Dedifferentiated amniotic fluid mesenchymal stem cell (primary cell): ENCODE data around the gene KMT2C.
"Not testable (repeated sequence)": the region's sequence is repeated elsewhere in the genome, so short reads cannot be mapped to it uniquely, and the experiment has no call there.

Experiments
- DNase-seq: peaks from one replicate; pipeline ENCODE4 v3.0.0-alpha.2; 2016; ENCODE audit errors: extremely low spot score

KMT2C gene

GRCh38 chr7:152307902-152308301, 127.9 kb downstream of the KMT2C start:
- no peak for DNase-seq

GRCh38 chr7:152299542-152300143, 136.2 kb downstream of the KMT2C start:
- not testable (repeated sequence) for DNase-seq

- DNase-seq: no peak
Observed at GRCh38 chr7:152292897-152293296, 142.9 kb downstream of the KMT2C start.

- not testable (repeated sequence) for DNase-seq
Observed at GRCh38 chr7:152286972-152287371, 148.8 kb downstream of the KMT2C start.

GRCh38 chr7:152286219-152286618, 149.6 kb downstream of the KMT2C start:
- not testable (repeated sequence) for DNase-seq

GRCh38 chr7:152284998-152285397, 150.8 kb downstream of the KMT2C start:
- not testable (repeated sequence) for DNase-seq

GRCh38 chr7:152277687-152278086, 158.1 kb downstream of the KMT2C start:
- peak; percentile 2 for DNase-seq

- DNase-seq: not testable (repeated sequence)
Observed at GRCh38 chr7:152270427-152270826, 165.4 kb downstream of the KMT2C start.

GRCh38 chr7:152266859-152267258, 168.9 kb downstream of the KMT2C start:
- not testable (repeated sequence) for DNase-seq

GRCh38 chr7:152264915-152265314, 170.9 kb downstream of the KMT2C start:
- not testable (repeated sequence) for DNase-seq

- DNase-seq: peak; percentile 9
Observed at GRCh38 chr7:152262146-152262545, 173.7 kb downstream of the KMT2C start.

GRCh38 chr7:152259645-152260044, 176.2 kb downstream of the KMT2C start:
- peak; percentile 14 for DNase-seq

- not testable (repeated sequence) for DNase-seq
Observed at GRCh38 chr7:152247851-152248250, 188.0 kb downstream of the KMT2C start.

GRCh38 chr7:152245417-152245816, 190.4 kb downstream of the KMT2C start:
- DNase-seq: not testable (repeated sequence)

GRCh38 chr7:152243464-152243863, 192.3 kb downstream of the KMT2C start:
- DNase-seq: not testable (repeated sequence)

GRCh38 chr7:152241301-152241700, 194.5 kb downstream of the KMT2C start:
- not testable (repeated sequence) for DNase-seq

- DNase-seq: not testable (repeated sequence)
Observed at GRCh38 chr7:152236306-152236705, 199.5 kb downstream of the KMT2C start.

- not testable (repeated sequence) for DNase-seq
Observed at GRCh38 chr7:152234421-152234820, 201.4 kb downstream of the KMT2C start.

- DNase-seq: no peak
Observed at GRCh38 chr7:152231089-152231488, 204.7 kb downstream of the KMT2C start.

GRCh38 chr7:152219556-152219955, 216.2 kb downstream of the KMT2C start:
- not testable (repeated sequence) for DNase-seq

GRCh38 chr7:152208766-152209165, 227.0 kb downstream of the KMT2C start:
- not testable (repeated sequence) for DNase-seq

GRCh38 chr7:152204417-152204816, 231.4 kb downstream of the KMT2C start:
- not testable (repeated sequence) for DNase-seq

- DNase-seq: no peak
Observed at GRCh38 chr7:152203095-152203494, 232.7 kb downstream of the KMT2C start.

- DNase-seq: no peak
Observed at GRCh38 chr7:152202056-152202455, 233.7 kb downstream of the KMT2C start.
